Smooth muscle cell (in vitro differentiated cells): ENCODE results near the gene AXIN1. TPM values are rescaled to one million over a fixed set of nuclear protein-coding genes. Genes with fewer than 3 reads are reported as not detected.
A peak's percentile ranks its signal among the peaks of the same experiment; 100 is the strongest.

Experiments used
- DNase-seq: peaks from one replicate; lab custom pipeline; 2025; ENCODE audit not compliant: unreplicated experiment; lab: John Stamatoyannopoulos, UW
- H2AFZ ChIP-seq: fragments of 200-600 bp; sonication (generic); 2 replicates; pipeline ENCODE4 v1.6.0; 2016; ENCODE audit warnings: antibody characterized with exemption, low read depth, mild to moderate bottlenecking
- H3F3A ChIP-seq: fragments of 200-600 bp; sonication (generic); 2 replicates; pipeline ENCODE4 v1.6.0; 2017; ENCODE audit warnings: antibody characterized with exemption, low read depth
- H3K27ac ChIP-seq: fragments of 200-600 bp; sonication (generic); 2 replicates; pipeline ENCODE4 v1.5.1; 2016; ENCODE audit warnings: low read depth, mild to moderate bottlenecking
- H3K27me3 ChIP-seq: fragments of 200-600 bp; sonication (generic); 2 replicates; pipeline ENCODE4 v1.6.1; 2016; ENCODE audit warnings: low read depth, mild to moderate bottlenecking
- H3K36me3 ChIP-seq: fragments of 200-600 bp; sonication (generic); 2 replicates; pipeline ENCODE4 v1.5.1; 2016; ENCODE audit warnings: low read depth
- H3K4me1 ChIP-seq: fragments of 200-600 bp; sonication (generic); 2 replicates; pipeline ENCODE4 v1.5.1; 2016; ENCODE audit warnings: low read depth
- H3K4me2 ChIP-seq: fragments of 200-600 bp; sonication (generic); 2 replicates; pipeline ENCODE4 v1.6.0; 2016; ENCODE audit warnings: mild to moderate bottlenecking
- H3K4me3 ChIP-seq: fragments of 200-600 bp; sonication (generic); 2 replicates; pipeline ENCODE4 v1.5.1; 2016; ENCODE audit warnings: mild to moderate bottlenecking
- H3K79me2 ChIP-seq: fragments of 200-600 bp; sonication (generic); 2 replicates; pipeline ENCODE4 v1.6.0; 2016; ENCODE audit warnings: low read depth, mild to moderate bottlenecking
- H3K9ac ChIP-seq: fragments of 200-600 bp; sonication (generic); 2 replicates; pipeline ENCODE4 v1.6.0; 2016; ENCODE audit warnings: low read depth
- H3K9me3 ChIP-seq: fragments of 200-600 bp; sonication (generic); replicated peaks from 2 replicates; pipeline ENCODE4 v1.5.1; 2016; ENCODE audit warnings: low read depth
- H4K20me1 ChIP-seq: fragments of 200-600 bp; sonication (generic); 2 replicates; pipeline ENCODE4 v1.6.0; 2016; ENCODE audit warnings: low read depth
- CTCF ChIP-seq: fragments of 200-600 bp; sonication (generic); IDR thresholded peaks from 2 replicates; pipeline ENCODE4 v1.5.1; 2017; ENCODE audit warnings: borderline replicate concordance, mild to moderate bottlenecking, antibody characterized with exemption; ENCODE audit not compliant: insufficient read depth, poor library complexity, severe bottlenecking
- WGBS: methylation state at CpG from one replicate; pipeline ENCODE4 v1.1.7; 2016; ENCODE audit warnings: low lambda C conversion rate; 5-methylcytosine and 5-hydroxymethylcytosine counted together
- polyA plus RNA-seq: library from polyadenylated mRNA; unstranded; fragments of >200 nt; fragmentation: Nextera tagmentation; extraction: Ambion mirVana; gene quantifications from 2 replicates; pipeline ENCODE4 v1.2.1, GENCODE V29; 2016
- total RNA-seq: library from RNA; depleted of rRNA; stranded (reverse); fragments of >200 nt; gene quantifications from 2 replicates; pipeline ENCODE4 v1.2.3, GENCODE V29; 2014

AXIN1 gene
- total and polyA plus RNA-seq, 2 experiments from 2014 or later, result 13.0 to 15.0 TPM

DNA sequence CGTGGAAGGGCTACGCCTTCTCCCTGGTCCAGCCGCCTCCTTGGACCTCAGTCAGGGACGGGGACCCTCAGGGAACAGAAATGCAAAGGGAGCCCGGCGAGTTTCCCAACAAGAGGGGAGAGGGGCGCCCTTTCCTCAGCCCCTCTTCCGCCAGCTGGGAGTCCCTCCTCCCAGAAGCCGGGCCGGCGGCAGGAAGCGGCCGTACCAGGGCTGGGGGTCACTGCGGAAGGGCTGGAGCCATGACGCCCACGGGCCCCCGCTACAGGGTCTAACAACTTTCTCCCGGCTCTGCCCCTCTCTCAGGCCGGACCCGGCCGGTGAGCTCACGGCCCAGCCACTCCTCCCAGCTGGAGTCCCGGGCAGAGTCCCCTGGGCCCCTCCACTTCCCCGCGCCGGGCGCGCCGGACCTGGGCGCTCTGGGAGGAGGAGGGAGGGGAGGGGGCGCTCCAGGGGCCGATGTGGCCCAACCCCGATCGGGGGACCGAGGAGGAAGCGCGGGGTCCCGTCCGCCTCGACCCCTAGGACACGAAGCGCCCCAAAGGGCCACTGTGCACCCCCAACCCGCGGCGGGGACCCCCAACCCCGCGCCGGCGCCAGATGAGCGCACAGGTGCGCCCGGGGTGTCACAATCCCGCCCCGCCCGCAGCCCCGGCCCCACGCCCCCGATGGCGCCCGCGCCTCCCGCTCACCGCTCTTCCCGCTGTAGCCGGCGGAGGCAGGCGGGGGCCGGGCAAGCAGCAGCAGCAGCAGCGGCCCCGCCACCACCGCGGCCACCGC is 28.7 kb upstream of the AXIN1 start:
- Histone ChIP-seq H3K9ac (peak overlapping the region; percentile 69), H3K36me3 (no peaks in the 10 kb centered on the region), H3F3A (peaks cover 5% of the 10 kb centered on the region), H2AFZ (peak overlapping the region; percentile 73), H3K4me1 (peaks cover 12% of the 10 kb centered on the region), H4K20me1 (peaks cover 25% of the 10 kb centered on the region), H3K4me2 (peak overlapping the region; percentile 100), H3K9me3 (no peaks in the 10 kb centered on the region), H3K4me3 (peak overlapping the region; percentile 92), H3K27me3 (no peaks in the 10 kb centered on the region), H3K79me2 (peaks cover 30% of the 10 kb centered on the region), H3K27ac (peak overlapping the region; percentile 6)
- peak; percentile 2 for TF ChIP-seq CTCF
- 1% methylated on average over 32 of the region's 73 CpGs for WGBS
- no peak for DNase-seq

DNA sequence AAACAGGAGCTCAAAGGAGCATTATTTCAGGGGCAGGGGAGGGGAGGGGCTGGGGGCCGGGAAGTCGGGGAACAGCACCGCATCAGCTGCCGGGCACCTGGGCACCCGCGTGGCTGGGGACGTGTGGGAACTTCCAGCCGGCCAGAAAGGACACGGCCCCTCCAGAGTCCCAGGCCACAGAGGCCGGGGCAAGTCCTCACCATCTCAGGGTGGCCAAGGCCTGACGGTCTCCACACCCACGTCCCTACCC is 28.2 kb upstream of the AXIN1 start:
- no peaks in the 10 kb centered on the region for H3K27me3 ChIP-seq
- H3K36me3 ChIP-seq, result no peaks in the 10 kb centered on the region
- H3F3A ChIP-seq, result peaks cover under 1% of the 10 kb centered on the region
- peak overlapping the region; percentile 69 for H3K9ac ChIP-seq
- peaks cover 25% of the 10 kb centered on the region for H4K20me1 ChIP-seq
- peaks cover 12% of the 10 kb centered on the region for H3K4me1 ChIP-seq
- H3K4me2 ChIP-seq, result peak overlapping the region; percentile 100
- H3K9me3 ChIP-seq, result no peaks in the 10 kb centered on the region
- peak overlapping the region; percentile 92 for H3K4me3 ChIP-seq
- WGBS, result 0% methylated on average over 4 of the region's 12 CpGs
- peak overlapping the region; percentile 73 for H2AFZ ChIP-seq
- H3K27ac ChIP-seq, result peak overlapping the region; percentile 6
- H3K79me2 ChIP-seq, result peaks cover 30% of the 10 kb centered on the region
- DNase-seq, result no peak
- no peak for TF ChIP-seq CTCF

DNA sequence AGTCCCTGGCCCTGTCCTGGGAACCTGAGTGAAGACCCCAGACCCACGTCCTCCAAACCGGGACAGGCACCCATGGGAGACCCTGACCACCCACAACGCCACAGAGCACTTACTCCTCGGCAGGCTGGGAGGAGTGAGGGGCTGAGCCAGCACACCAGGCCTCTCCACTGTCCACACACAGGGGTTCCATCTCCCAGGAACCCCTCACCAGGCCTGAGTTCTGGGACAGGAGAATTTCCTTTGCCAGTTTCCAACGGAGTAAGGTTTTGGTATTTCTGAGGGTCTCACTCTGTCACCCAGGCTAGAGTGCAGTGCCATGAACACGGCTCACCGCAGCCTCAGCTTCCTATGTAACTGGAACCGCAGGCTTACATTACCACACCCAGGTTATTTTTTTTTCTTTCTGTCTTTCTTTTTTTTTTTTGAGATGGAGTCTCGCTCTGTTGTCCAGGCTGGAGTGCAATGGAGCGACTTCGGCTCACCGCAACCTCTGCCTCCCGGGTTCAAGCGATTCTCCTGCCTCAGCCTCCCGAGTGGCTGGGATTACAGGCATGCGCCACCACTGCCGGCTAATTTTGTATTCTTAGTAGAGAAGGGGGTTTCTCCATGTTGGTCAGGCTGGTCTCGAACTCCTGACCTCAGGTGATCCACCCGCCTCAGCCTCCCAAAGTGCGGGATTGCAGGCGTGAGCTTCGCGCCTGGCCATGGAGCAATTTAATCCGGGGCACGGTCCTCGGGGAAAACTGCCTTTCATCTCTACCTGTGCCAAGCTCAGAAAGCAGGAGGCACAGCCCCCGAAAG is 27.6 kb upstream of the AXIN1 start:
- no peak for TF ChIP-seq CTCF
- Histone ChIP-seq H3K4me2 (peak overlapping the region; percentile 100), H3K79me2 (peaks cover 30% of the 10 kb centered on the region), H3K9ac (no peak overlapping the region), H3K27me3 (no peaks in the 10 kb centered on the region), H3K27ac (no peak overlapping the region), H3K36me3 (no peaks in the 10 kb centered on the region), H4K20me1 (peaks cover 25% of the 10 kb centered on the region), H3K9me3 (no peaks in the 10 kb centered on the region), H2AFZ (no peak overlapping the region), H3K4me1 (peaks cover 12% of the 10 kb centered on the region), H3F3A (no peaks in the 10 kb centered on the region), H3K4me3 (peak overlapping the region; percentile 92)
- DNase-seq, result no peak
- 78% methylated on average over 22 of the region's 27 CpGs for WGBS
